ENCODE measurements around the gene CACNA2D1. TPM values are rescaled to one million over a fixed set of nuclear protein-coding genes. Genes with fewer than 3 reads are reported as not detected.

Gene CACNA2D1
- total and polyA plus RNA-seq, 4 donors = 1.1 to 33.4 (median 6.5) TPM

DNA sequence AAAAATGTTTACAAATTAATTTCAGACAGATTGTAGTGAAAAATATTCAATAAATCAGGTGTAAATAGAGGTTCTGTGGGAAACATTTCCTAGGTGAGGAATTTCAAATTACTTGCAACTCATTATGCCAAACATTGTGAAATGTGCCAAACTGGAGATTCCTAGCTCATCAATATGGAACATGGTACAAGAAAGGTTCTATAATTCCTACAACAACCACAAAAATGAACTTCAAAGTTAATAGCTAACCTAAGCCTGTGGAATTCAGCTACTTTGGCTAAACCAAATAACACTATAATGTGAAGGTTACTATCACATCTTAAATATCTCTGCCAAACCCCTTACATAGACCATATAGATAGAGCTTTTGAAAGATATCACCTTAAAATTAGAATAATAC, 450.4 kb downstream of the CACNA2D1 start:
- H3K27me3 ChIP-seq (ENCODE audit: control insufficient read depth in 3 of 3, insufficient read depth in 3 of 3, low read length in 2 of 3) = no peaks in the 10 kb centered on the region
- H3K36me3 ChIP-seq (ENCODE audit: control insufficient read depth in 4 of 4, insufficient read depth in 4 of 4, low read length in 4 of 4) = peaks cover 0 to 16% (median under 1%) of the 10 kb centered on the region in 4 donors
- no peak overlapping the region for H3K9ac ChIP-seq (ENCODE audit: insufficient read depth in 1 of 2, low read length in 2 of 2)
- H3K4me3 ChIP-seq = no peak overlapping the region
- H3K9me3 ChIP-seq (ENCODE audit: control insufficient read depth in 4 of 4, insufficient read depth in 3 of 4, low read length in 3 of 4) = no peaks in the 10 kb centered on the region
- no peaks in the 10 kb centered on the region for H3K4me1 ChIP-seq (ENCODE audit: control insufficient read depth in 5 of 5, insufficient read depth in 5 of 5, low read length in 5 of 5)
- DNase-seq (no peak), ATAC-seq (ENCODE audit: insufficient read depth, low FRiP score) (no peak)
- TF ChIP-seq, protein P1, sequence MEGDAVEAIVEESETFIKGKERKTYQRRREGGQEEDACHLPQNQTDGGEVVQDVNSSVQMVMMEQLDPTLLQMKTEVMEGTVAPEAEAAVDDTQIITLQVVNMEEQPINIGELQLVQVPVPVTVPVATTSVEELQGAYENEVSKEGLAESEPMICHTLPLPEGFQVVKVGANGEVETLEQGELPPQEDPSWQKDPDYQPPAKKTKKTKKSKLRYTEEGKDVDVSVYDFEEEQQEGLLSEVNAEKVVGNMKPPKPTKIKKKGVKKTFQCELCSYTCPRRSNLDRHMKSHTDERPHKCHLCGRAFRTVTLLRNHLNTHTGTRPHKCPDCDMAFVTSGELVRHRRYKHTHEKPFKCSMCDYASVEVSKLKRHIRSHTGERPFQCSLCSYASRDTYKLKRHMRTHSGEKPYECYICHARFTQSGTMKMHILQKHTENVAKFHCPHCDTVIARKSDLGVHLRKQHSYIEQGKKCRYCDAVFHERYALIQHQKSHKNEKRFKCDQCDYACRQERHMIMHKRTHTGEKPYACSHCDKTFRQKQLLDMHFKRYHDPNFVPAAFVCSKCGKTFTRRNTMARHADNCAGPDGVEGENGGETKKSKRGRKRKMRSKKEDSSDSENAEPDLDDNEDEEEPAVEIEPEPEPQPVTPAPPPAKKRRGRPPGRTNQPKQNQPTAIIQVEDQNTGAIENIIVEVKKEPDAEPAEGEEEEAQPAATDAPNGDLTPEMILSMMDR (IDR thresholded peaks at IDR 0.05; ENCODE audit: control extremely low read depth, extremely low read depth) = no peak
- no peak overlapping the region for H3K27ac ChIP-seq (ENCODE audit: low read depth in 1 of 2, low read length in 1 of 2)

DNA sequence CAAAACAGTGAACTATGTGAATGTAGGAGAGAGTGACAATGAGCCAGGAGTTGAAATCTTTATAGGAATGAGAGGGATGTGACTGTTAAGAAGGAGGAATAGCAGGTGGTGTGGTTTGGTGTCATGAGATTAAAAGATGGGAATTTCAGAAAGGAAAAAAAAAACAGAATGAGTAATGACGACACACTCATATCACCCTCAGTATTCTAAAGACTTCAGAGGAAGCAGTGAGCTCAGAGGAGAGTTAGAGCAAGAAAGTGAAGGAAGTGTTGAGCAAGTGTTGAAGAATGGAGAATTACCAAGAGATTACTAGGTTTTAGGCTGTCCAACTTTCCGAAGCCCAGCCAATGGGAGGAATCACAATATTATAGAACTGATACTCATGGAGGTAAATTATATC, 453.2 kb downstream of the CACNA2D1 start:
- Histone ChIP-seq H3K9ac (ENCODE audit: insufficient read depth in 1 of 2, low read length in 2 of 2) (no peak overlapping the region), H3K4me3 (no peak overlapping the region), H3K27me3 (ENCODE audit: control insufficient read depth in 3 of 3, insufficient read depth in 3 of 3, low read length in 2 of 3) (no peaks in the 10 kb centered on the region), H3K36me3 (ENCODE audit: control insufficient read depth in 4 of 4, insufficient read depth in 4 of 4, low read length in 4 of 4) (peaks cover 0 to 16% (median 2%) of the 10 kb centered on the region in 4 donors), H3K9me3 (ENCODE audit: control insufficient read depth in 4 of 4, insufficient read depth in 3 of 4, low read length in 3 of 4) (no peaks in the 10 kb centered on the region), H3K4me1 (ENCODE audit: control insufficient read depth in 5 of 5, insufficient read depth in 5 of 5, low read length in 5 of 5) (no peaks in the 10 kb centered on the region), H3K27ac (ENCODE audit: low read depth in 1 of 2, low read length in 1 of 2) (no peak overlapping the region)
- DNase-seq (no peak), ATAC-seq (ENCODE audit: insufficient read depth, low FRiP score) (no peak)
- TF ChIP-seq, protein P1 (IDR thresholded peaks at IDR 0.05; ENCODE audit: control extremely low read depth, extremely low read depth) = no peak
- WGBS, 2 donors = 37 to 81% methylated on average over 2 of the region's 2 CpGs

DNA sequence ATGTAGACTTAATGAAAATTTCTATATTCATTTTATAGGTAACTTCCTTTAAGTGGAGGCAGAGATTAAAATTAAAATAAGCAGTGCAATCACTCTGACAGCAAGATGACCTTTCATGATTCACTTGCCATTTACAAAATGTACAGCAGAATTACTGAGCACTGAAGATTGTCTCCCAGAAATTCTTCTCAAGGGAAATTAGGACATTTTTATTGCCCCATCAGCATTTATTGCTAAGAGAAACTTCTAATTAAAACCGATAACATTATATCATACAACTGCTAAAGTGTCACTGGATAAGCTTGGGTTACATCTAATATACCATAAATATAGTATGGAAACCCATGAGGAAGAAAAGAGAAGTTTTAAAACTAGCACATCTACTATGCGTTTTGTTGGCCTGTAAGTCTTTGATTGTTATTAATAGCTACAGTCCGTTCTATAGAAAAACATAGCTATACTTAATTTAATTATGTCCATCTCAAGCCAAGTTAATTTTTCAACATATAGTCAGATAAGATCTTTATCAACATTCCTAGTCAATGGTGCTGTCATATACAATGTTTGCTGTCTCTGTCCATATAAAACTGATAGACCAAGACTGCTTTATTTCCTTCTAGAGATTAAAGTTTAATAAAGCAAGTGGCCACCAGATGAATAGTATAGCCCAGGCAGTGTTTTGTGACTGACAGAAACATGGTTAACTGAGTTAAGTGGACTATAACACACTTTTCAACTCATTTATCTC, 456.7 kb downstream of the CACNA2D1 start:
- TF ChIP-seq, protein P1 (IDR thresholded peaks at IDR 0.05; ENCODE audit: control extremely low read depth, extremely low read depth) = no peak
- DNase-seq (no peak), ATAC-seq (ENCODE audit: insufficient read depth, low FRiP score) (no peak)
- WGBS, 2 donors = 87 to 91% methylated on average over 3 of the region's 3 CpGs
- Histone ChIP-seq H3K27me3 (ENCODE audit: control insufficient read depth in 3 of 3, insufficient read depth in 3 of 3, low read length in 2 of 3) (no peaks in the 10 kb centered on the region), H3K9ac (ENCODE audit: insufficient read depth in 1 of 2, low read length in 2 of 2) (no peak overlapping the region), H3K4me1 (ENCODE audit: control insufficient read depth in 5 of 5, insufficient read depth in 5 of 5, low read length in 5 of 5) (no peaks in the 10 kb centered on the region), H3K9me3 (ENCODE audit: control insufficient read depth in 4 of 4, insufficient read depth in 3 of 4, low read length in 3 of 4) (peaks cover 0 to 2% (median 0%) of the 10 kb centered on the region in 4 donors), H3K27ac (ENCODE audit: low read depth in 1 of 2, low read length in 1 of 2) (no peak overlapping the region), H3K4me3 (no peak overlapping the region), H3K36me3 (ENCODE audit: control insufficient read depth in 4 of 4, insufficient read depth in 4 of 4, low read length in 4 of 4) (peaks cover 0 to 16% (median 2%) of the 10 kb centered on the region in 4 donors)

All from lung (tissue), 12 donors.